Measurements from ENCODE around the gene TEX101.

DNA sequence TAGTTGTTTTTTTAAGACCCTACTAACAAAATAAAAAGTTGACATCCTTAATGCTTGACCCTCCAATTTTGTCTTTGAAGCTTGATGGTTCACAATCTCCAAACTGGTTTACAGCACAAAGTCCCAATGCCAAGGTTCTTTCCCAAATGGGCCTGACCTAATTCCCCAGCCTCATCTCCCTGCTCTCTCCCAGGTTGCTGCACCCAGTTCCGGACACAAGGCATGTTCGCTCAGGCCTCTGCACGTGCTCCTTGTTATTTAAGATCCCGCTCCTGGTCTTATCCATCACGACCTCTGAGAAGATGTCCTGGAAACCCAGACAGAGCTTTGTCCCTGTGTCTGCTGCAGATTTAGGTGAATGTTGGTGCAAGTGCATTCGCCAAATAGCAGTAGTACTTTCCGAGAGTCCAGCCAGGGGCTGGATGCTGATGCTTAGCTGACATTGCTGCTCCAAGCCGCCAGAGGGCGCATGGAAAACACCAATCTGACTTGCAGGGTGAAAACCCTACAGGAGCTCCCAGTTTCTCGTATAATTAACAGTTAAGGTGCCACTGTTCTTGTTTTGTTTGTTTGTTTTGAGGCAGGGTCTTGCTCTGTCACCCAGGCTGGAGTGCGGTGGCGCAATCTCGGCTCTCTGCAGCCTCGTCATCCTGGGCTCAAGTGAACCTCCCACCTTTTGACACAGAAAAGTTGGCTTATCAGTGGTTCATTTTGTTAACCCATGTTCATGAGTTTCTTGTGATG is 32.2 kb downstream of the TEX101 start:
- TF ChIP-seq, protein P1, sequence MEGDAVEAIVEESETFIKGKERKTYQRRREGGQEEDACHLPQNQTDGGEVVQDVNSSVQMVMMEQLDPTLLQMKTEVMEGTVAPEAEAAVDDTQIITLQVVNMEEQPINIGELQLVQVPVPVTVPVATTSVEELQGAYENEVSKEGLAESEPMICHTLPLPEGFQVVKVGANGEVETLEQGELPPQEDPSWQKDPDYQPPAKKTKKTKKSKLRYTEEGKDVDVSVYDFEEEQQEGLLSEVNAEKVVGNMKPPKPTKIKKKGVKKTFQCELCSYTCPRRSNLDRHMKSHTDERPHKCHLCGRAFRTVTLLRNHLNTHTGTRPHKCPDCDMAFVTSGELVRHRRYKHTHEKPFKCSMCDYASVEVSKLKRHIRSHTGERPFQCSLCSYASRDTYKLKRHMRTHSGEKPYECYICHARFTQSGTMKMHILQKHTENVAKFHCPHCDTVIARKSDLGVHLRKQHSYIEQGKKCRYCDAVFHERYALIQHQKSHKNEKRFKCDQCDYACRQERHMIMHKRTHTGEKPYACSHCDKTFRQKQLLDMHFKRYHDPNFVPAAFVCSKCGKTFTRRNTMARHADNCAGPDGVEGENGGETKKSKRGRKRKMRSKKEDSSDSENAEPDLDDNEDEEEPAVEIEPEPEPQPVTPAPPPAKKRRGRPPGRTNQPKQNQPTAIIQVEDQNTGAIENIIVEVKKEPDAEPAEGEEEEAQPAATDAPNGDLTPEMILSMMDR (IDR thresholded peaks at IDR 0.05) = peak; percentile 90 to 97 (median 95)
- TF ChIP-seq POLR2AphosphoS5 (IDR thresholded peaks at IDR 0.05) (peak in 1 of 3 donors; percentile 21), POLR2A (IDR thresholded peaks at IDR 0.05) (no peak)

All from breast epithelium (tissue), 3 donors.